Activated T-cell treated with anti-CD3 and anti-CD28 coated beads, Interleukin-2, amount 50 U/mL, for 24 hours (primary cell): ENCODE results near the gene NTN1.

ENCODE experiments used
- DNase-seq: peaks from one replicate; pipeline ENCODE4 v3.0.0-alpha.2; 2020
- H3K27ac Mint-ChIP-seq: 2 replicates; pipeline ENCODE4 v1.8.0; 2020; ENCODE audit warnings: mild to moderate bottlenecking, mixed read lengths
- H3K27me3 Mint-ChIP-seq: 2 replicates; pipeline ENCODE4 v1.8.0; 2020; ENCODE audit warnings: mixed read lengths
- H3K36me3 Mint-ChIP-seq: 2 replicates; pipeline ENCODE4 v1.8.0; 2020; ENCODE audit warnings: low read depth, mixed read lengths
- H3K4me1 Mint-ChIP-seq: 2 replicates; pipeline ENCODE4 v1.8.0; 2020; ENCODE audit warnings: low read depth, mixed read lengths
- H3K4me3 Mint-ChIP-seq: 2 replicates; pipeline ENCODE4 v1.8.0; 2020; ENCODE audit warnings: mild to moderate bottlenecking, moderate library complexity, mixed read lengths
- H3K9me3 Mint-ChIP-seq: 2 replicates; pipeline ENCODE4 v1.8.0; 2020; ENCODE audit warnings: mixed read lengths

The NTN1 gene

GRCh38 chr17:9002227-9002605, 19.1 kb upstream of the NTN1 start:
- Mint-ChIP-seq H3K27me3 (peaks cover 72% of the 10 kb centered on the region), H3K27ac (no peak overlapping the region)

GRCh38 chr17:9002606-9003354, 18.5 kb upstream of the NTN1 start:
- H3K27ac Mint-ChIP-seq, result no peak overlapping the region
- H3K4me1 Mint-ChIP-seq, result peaks cover 11% of the 10 kb centered on the region
- peak; percentile 63 for DNase-seq
- H3K4me3 Mint-ChIP-seq, result peak overlapping the region; percentile 49
- H3K36me3 Mint-ChIP-seq, result no peaks in the 10 kb centered on the region
- H3K9me3 Mint-ChIP-seq, result no peaks in the 10 kb centered on the region
- peaks cover 77% of the 10 kb centered on the region for H3K27me3 Mint-ChIP-seq

More at GRCh38 chr17:9002227-9002605, 19.1 kb upstream of the NTN1 start:
- H3K4me1 Mint-ChIP-seq, result peaks cover 11% of the 10 kb centered on the region
- no peaks in the 10 kb centered on the region for H3K36me3 Mint-ChIP-seq
- H3K4me3 Mint-ChIP-seq, result peak overlapping the region; percentile 49
- DNase-seq, result no peak
- H3K9me3 Mint-ChIP-seq, result no peaks in the 10 kb centered on the region

DNA sequence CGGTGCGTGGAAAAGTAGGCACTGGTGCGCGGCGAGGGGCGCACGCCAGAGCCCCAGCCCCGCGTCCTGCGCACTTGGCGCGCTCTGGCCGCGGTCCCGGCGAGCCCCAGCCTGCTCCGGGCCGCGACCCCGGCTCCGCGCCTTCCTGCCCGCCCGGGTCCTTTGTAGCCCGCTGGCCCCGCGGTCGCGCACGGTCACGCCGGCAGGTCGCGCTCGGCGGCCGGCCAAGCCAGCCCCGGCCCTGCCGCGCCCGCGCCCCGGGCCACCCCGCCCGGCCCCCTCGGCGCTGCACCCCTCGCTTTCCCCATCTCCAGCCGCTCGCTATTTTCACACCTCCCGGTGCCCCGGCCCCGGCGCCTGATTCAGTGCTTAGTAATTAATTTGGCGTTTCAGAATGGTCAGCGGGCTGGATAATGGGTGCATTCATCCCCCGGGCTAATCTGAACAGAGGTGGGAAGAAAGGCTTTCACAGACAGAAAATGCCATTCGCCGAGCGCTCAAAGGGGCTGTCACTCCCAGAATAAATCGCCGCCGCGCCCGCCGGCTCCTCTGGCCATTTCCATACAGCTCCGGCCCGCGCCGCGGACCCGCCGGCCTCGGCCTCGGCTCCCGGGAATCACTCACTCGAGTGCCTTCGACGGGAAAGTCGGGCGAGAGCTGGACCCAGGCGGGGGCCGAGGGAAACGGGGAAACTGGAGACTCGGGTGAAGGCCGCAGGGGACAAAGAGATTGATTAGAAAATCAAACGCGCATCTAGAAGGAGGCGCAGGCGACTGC, 17.8 kb upstream of the NTN1 start:
- Mint-ChIP-seq H3K9me3 (no peaks in the 10 kb centered on the region), H3K36me3 (no peaks in the 10 kb centered on the region), H3K27me3 (peaks cover 80% of the 10 kb centered on the region), H3K4me3 (peak overlapping the region; percentile 65), H3K4me1 (peaks cover 11% of the 10 kb centered on the region), H3K27ac (no peak overlapping the region)
- no peak for DNase-seq

DNA sequence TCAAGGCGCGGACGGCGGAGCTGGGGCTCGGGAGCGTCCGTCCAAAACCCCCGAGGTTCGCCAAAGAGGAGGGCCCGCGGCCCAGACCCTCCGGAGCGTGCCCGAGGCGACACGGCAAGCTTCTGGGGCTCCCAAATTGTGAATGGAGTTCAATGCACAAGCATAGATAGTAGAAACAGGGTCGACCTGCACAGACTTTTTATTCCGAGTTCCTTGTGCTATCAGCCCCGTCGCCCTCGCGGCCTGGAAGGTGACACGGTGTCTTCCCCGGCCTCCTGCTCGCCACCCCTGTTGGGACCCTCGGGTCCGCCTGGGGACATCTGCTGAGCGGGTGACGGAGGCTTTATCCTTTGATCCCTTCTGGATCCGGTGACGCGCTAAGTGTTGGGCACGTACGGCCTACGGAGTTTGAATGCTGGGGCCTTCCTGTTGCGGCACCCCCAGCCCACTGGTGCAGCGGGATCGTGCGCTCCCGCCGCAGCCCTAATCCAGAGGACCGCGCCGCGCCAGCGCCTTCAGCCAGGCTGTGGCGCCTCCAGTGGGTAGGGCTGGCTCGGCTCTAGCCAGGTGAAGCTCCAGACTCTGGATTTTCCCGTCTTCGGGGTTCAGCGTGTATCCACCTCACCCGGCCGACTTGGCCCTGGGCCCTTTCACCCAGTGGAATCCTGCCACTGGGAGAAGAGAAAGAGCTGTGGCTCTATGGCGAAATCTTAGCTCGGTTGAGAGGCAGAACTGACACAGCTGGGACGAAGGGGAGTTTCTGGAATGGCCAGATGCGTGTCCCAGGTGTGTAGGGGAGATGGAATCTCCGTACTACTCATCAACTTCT, 17.0 kb upstream of the NTN1 start:
- H3K27me3 Mint-ChIP-seq, result peaks cover 83% of the 10 kb centered on the region
- H3K36me3 Mint-ChIP-seq, result no peaks in the 10 kb centered on the region
- H3K4me3 Mint-ChIP-seq, result no peak overlapping the region
- H3K27ac Mint-ChIP-seq, result no peak overlapping the region
- no peaks in the 10 kb centered on the region for H3K9me3 Mint-ChIP-seq
- no peak for DNase-seq
- peaks cover 11% of the 10 kb centered on the region for H3K4me1 Mint-ChIP-seq

GRCh38 chr17:9004961-9005285, 16.4 kb upstream of the NTN1 start:
- Mint-ChIP-seq H3K36me3 (no peaks in the 10 kb centered on the region), H3K9me3 (no peaks in the 10 kb centered on the region), H3K4me1 (peaks cover 11% of the 10 kb centered on the region), H3K27ac (no peak overlapping the region), H3K4me3 (no peak overlapping the region), H3K27me3 (peaks cover 83% of the 10 kb centered on the region)
- DNase-seq, result no peak

GRCh38 chr17:9006175-9006767, 15.0 kb upstream of the NTN1 start:
- Mint-ChIP-seq H3K27me3 (peaks cover 83% of the 10 kb centered on the region), H3K27ac (no peak overlapping the region), H3K4me1 (peaks cover 11% of the 10 kb centered on the region), H3K4me3 (no peak overlapping the region), H3K36me3 (no peaks in the 10 kb centered on the region), H3K9me3 (no peaks in the 10 kb centered on the region)
- no peak for DNase-seq

DNA sequence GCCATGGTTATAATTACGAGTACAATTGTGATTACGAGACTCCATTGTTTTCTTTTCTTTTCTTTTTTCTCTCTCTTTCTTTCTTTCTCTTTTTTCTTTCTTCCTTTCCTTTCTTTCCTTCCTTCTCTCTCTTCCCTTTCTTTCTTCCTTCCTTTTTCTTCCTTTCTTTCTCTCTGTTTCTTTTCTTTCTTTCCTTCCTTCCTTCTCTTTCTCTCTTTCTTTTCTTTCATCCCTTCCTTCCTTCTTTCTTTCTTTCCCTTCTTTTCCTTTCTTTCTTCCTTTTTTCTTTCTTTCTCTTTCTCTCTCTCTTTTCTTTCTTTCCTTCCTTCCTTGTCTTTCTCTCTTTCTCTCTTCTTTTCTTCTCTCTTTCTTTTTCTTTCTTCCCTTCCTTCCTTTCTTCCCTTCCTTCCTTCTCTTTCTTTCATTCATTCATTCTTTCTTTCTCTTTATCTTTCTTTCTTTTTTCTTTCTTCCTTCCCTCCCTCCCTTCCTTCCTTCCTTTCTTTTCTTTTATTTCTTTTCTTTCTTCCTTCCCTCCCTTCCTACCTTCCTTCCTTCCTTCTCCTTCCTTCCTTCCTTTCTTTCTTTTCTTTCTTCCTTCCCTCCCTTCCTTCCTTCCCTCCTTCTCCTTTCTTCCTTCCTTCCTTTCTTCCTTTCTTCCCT, 14.1 kb upstream of the NTN1 start:
- H3K4me3 Mint-ChIP-seq, result no peak overlapping the region
- H3K27ac Mint-ChIP-seq, result no peak overlapping the region
- H3K9me3 Mint-ChIP-seq, result no peaks in the 10 kb centered on the region
- DNase-seq, result no peak
- peaks cover 7% of the 10 kb centered on the region for H3K4me1 Mint-ChIP-seq
- H3K27me3 Mint-ChIP-seq, result peaks cover 78% of the 10 kb centered on the region
- H3K36me3 Mint-ChIP-seq, result no peaks in the 10 kb centered on the region

DNA sequence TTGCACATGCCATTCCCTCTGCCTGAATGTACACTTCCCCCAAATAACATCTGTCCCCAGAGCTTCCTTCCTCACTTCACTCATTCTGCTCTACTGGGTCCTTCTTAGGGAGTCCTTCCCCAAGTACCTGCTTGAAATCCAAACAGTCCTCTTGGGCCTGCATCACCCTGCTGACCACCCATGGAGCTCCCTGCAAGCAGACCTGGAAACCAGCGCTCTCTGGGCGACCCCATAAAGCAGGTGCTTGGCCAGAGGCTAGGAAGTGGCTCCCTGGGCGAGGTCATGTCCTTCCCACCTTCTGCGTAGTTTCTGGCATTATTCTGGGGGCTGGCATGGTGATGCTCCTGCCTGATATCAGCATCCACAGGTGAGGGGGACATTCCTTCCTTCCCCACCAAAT, 12.2 kb upstream of the NTN1 start:
- Mint-ChIP-seq H3K4me3 (no peak overlapping the region), H3K27ac (no peak overlapping the region), H3K4me1 (peaks cover 2% of the 10 kb centered on the region), H3K9me3 (no peaks in the 10 kb centered on the region), H3K36me3 (no peaks in the 10 kb centered on the region), H3K27me3 (peaks cover 76% of the 10 kb centered on the region)
- DNase-seq, result no peak

GRCh38 chr17:9009737-9010136, 11.6 kb upstream of the NTN1 start:
- DNase-seq, result no peak
- H3K27me3 Mint-ChIP-seq, result peaks cover 75% of the 10 kb centered on the region
- no peak overlapping the region for H3K4me3 Mint-ChIP-seq

GRCh38 chr17:9011001-9011400, 10.3 kb upstream of the NTN1 start:
- DNase-seq, result no peak
- Mint-ChIP-seq H3K4me1 (no peaks in the 10 kb centered on the region), H3K27me3 (peaks cover 66% of the 10 kb centered on the region), H3K4me3 (no peak overlapping the region), H3K9me3 (no peaks in the 10 kb centered on the region), H3K27ac (no peak overlapping the region), H3K36me3 (no peaks in the 10 kb centered on the region)

More at GRCh38 chr17:9009737-9010136, 11.6 kb upstream of the NTN1 start:
- no peaks in the 10 kb centered on the region for H3K36me3 Mint-ChIP-seq
- H3K4me1 Mint-ChIP-seq, result peaks cover 2% of the 10 kb centered on the region
- H3K9me3 Mint-ChIP-seq, result no peaks in the 10 kb centered on the region
- no peak overlapping the region for H3K27ac Mint-ChIP-seq

- no peaks in the 10 kb centered on the region for H3K9me3 Mint-ChIP-seq
- H3K27ac Mint-ChIP-seq, result no peak overlapping the region
- H3K36me3 Mint-ChIP-seq, result no peaks in the 10 kb centered on the region
- H3K4me1 Mint-ChIP-seq, result no peaks in the 10 kb centered on the region
- no peak for DNase-seq
- H3K27me3 Mint-ChIP-seq, result peaks cover 42% of the 10 kb centered on the region
- no peak overlapping the region for H3K4me3 Mint-ChIP-seq
These were observed 4.3 kb upstream of the NTN1 start for GRCh38 chr17:9016941-9017552.

DNA sequence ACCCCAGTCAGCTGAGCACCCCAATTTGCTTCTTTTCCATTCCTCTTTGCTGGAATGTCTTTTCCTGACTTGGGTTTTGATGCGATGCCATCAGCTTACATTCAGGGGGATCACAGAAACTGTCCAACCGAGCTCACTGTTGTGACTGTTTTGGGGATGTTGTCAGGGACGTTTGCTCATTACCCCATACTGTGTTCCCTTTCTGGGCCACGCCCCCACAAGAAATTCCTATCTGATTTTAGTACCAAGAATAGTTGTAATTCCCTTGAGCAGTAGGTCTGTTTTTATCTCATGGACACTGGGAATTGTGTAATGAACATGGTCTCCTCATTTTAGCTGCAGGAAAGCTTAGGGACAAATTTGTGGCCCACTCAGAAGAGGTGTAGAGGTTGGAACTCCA, 2.6 kb upstream of the NTN1 start:
- no peak overlapping the region for H3K27ac Mint-ChIP-seq
- H3K4me3 Mint-ChIP-seq, result no peak overlapping the region
- no peaks in the 10 kb centered on the region for H3K36me3 Mint-ChIP-seq
- H3K9me3 Mint-ChIP-seq, result no peaks in the 10 kb centered on the region
- peaks cover 43% of the 10 kb centered on the region for H3K27me3 Mint-ChIP-seq
- peaks cover 9% of the 10 kb centered on the region for H3K4me1 Mint-ChIP-seq
- DNase-seq, result no peak

DNA sequence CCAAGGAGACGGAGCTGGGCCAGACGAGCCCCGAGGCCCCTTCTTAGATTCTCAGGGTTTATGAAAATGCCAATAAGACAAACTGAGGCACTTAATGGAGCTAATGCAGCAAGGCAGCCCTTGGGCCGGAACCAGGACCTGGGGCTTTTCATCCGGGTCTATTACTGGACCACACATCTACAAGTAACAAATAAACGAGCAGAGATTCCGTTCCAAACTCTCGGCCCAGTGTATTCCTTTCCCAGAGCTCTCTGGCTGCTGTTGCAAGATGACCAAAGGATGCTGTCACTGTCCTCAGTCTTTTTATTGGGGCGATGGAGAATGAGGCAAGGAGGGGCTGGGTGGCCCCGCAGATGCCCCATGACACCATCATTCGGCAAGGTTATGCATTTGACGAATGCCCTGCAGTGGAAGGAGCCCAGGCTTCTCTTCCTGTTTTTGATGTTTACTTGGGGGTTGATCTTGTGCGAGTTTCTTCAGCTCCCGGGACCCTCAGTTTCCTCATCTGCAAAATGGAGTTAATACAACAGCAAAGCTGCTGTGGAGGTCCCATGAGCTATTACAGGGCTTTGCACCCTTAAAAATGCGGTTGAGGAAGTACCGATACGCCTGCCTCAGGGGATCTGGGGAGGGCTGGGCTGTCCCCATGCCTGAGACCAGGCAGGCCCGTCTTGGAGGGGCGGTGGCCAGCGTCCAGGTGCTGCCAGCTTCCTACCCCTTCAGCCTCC, 1.1 kb upstream of the NTN1 start:
- H3K4me1 Mint-ChIP-seq, result peaks cover 12% of the 10 kb centered on the region
- no peaks in the 10 kb centered on the region for H3K36me3 Mint-ChIP-seq
- peak overlapping the region; percentile 48 for H3K4me3 Mint-ChIP-seq
- peaks cover 52% of the 10 kb centered on the region for H3K27me3 Mint-ChIP-seq
- no peak overlapping the region for H3K27ac Mint-ChIP-seq
- DNase-seq, result no peak
- no peaks in the 10 kb centered on the region for H3K9me3 Mint-ChIP-seq
